Measurements from ENCODE around the gene CPNE7.

GRCh38 chr16:89619840-89620239, 44.3 kb downstream of the CPNE7 start:
- TF ChIP-seq CTCF (IDR thresholded peaks at IDR 0.05) (no peak), POLR2A (IDR thresholded peaks at IDR 0.05) (no peak)

Data from lower leg skin (tissue), 3 donors.